Endothelial cell of hepatic sinusoid (primary cell): ENCODE measurements around the gene TULP4.
"Not testable (repeated sequence)": the region's sequence is repeated elsewhere in the genome, so short reads cannot be mapped to it uniquely, and the experiment has no call there.

ENCODE experiments used
- in situ Hi-C: cut with HindIII; loops from 2 replicates; pipeline ENCODE4 v1.10.0; 2017; ENCODE audit warnings: low sequenced_read_pairs

Gene TULP4

DNA sequence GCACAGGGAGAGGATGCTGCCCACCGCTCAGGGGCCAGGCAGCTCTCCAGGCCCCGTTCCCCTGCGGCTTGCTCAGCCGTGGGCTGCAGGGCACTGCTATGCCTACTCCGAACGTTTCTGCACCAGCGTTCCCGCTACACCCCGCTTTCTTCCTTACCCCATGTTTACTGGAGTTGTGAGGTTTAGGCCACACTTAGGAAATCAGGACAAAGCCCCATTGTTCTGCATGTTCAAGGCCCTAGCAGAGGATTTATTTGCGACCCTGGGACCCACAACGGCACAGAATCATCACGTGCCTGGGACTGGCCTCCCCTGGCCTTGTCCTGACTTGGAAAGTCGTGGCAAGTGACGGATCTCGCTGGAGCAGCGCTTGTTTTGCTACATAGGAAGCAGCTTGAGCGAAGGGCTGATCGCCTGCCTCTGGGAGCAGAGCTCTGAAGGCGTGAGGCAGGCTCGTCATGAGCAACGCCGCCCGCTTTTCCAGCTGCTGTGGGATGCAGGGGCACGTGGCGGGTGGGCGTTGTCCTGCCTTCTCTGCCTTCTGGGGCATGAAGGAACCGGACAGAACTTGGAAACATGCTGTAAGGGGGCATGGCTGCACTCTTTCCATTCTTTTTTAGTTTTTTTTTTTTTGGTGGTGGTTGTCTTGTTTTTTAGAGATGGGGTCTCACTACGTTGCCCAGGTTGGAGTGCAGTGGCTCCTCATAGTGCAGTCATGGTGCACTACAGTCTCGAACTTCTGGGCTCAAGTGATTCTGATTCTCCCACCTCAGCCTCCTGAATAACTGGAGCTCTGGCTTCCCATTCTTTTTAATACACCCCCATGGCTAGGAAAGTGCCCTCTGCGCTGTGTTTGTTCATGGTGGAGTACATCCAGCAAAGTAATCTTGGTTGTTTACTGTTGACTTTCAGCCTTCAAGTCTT is 233.0 kb downstream of the TULP4 start:
- in situ Hi-C loops = no loop called here

DNA sequence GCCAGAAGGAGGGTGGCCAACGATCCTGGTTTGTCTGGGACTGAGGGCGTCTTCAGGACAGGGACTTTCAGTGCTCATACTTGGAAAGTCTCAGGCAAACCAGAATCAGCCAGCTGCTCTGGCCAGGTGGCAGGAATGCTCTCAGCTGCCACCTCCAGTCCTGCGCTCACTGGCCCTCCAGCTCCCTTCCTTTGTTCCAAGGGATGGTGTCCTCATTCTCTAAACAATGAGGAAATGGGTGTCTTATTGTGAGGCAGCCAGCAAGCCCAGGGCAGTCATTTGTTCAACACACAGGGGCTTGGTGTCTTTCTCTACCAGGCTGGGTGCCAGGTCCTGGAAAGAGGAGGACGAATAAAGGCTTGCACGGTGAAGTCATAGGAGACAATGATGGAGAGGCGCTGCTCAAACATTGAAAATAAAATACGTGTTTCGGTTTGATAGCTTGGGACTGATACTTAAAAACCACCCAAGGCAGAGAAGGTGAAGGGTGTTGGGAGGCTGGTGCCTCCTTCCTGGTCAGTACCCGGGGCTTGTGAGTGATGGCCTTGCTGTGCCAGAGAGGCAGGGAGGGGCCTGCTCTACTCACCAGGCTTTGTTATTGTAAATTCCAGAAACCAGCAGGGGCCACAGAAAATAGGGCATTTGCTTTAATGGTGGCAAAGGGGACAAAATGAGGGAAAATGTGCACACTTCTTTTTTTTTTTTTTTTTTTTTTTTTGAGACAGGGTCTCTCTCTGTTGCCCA is 236.3 kb downstream of the TULP4 start:
- in situ Hi-C loops = no loop called here

DNA sequence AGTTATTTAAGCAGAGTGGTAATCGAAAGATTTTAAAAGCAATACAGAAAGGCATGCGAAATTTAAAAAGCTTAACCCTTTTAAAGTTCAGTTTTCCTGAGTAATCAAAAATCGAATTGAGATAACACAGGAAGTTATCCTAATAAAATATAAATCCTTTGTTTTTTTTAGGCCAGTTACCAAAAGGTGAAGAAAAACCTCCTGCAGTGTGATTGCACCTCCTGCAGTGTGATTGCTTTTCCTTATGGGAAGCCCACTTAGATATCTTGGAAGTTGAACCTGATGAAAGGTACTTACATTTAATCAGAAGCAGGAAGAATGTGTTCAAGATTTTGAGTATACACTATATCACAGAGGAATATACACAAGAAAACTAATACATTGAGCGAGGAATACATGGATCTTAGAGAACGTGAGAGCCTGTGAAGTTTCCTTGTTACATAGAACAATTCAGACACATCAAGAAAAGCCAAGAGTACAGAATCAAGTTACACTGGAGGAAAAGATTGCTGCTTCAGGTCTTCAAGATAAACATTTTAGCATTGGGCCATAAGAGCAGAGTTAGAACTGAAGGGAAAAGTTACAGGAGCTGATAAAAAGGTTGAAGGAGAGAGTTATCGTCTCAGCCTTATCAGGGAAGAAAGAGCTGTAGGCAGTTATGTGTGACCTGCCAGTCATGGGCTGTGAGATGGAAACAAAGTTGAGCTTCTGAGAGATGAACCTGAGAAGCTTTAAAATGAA is 240.0 kb downstream of the TULP4 start:
- in situ Hi-C loops = no loop called here

DNA sequence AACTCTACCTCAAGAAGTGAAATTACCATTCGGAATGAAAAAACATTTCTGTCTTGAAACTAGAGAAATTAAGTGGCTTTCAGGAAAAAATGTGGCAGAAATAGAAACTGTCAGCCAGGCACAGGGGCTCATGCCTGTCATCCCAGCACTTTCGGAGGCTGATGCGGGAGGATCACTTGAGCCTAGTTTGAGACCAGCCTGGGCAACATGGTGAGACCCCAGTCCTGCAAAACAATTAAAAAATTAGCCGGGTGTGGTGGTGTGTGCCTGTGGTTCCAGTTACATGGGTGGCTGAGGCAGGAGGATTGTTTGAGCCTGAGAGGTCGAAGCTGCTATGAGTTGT is 240.5 kb downstream of the TULP4 start:
- in situ Hi-C loops = no loop called here

DNA sequence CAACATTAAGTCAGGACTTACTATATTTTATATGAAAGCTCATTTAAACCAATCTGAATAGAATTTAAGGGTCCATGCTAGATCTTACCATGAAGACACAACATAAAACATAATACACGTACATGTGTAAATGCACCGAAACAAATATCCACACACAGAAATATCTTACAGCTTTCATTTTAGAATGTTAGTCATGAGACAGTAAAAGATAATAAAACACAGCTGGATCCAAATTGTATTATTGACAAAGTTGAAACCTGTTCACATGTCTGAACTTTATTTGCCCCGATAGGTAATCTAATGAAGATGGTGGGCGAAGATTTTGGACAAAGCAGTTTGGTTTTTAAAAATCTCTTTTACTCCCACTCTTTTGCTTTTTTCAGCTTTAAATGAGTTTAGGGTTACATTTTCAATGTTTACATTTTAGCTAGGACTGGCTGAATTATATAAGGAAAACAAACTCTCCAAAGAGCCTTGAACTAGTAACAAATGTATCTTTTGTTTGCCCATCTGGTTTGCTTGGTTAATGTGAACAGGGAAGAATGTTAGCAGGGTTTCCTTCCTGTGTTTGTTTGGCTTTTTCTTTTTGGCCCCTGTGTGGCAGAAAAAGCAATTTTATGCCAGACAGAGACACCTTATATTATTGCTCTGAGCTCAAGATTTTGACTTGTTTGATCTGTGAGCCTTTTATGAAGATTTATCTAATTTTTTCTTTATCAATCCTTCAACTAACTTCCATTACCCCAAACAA is 242.5 kb downstream of the TULP4 start:
- in situ Hi-C loops = no loop called here

DNA sequence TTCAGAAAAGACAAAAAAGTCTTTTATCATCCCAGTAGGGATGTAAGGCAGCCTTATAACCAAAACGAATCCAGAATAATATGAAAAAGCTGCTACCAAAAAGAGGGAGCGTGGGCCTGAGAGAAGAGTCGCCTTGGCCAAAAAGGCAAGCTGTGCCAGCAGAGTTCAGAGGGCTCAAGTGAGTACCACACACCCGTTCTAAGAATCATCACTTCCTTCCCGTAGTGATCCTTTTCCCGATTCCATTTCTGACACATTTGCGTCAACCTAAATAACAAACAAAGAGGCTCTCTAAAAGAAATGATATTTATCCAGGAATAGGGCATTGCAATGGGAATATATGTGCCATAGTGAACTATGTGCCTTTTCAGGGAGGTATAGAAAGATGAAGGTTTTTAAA is 243.8 kb downstream of the TULP4 start:
- in situ Hi-C loops = no loop called here

DNA sequence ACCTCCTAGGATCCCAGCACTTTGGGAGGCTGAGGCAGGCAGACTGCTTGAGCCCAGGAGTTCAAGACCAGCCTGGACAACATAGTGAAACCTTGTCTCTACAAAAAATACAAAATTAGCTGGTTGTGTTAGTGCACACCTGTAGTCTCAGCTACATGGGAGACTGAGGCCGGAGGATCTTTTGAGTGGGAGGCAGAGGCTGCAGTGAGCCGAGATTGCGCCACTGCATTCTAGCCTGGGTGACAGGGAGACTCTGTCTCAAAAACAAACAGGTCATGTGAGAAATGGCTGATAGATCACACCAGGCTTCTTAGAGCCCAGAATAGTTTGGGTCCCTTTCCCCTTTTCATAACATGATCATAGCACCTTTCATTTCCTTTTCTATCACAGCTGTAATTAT is 244.8 kb downstream of the TULP4 start:
- in situ Hi-C loops = not testable (repeated sequence)

DNA sequence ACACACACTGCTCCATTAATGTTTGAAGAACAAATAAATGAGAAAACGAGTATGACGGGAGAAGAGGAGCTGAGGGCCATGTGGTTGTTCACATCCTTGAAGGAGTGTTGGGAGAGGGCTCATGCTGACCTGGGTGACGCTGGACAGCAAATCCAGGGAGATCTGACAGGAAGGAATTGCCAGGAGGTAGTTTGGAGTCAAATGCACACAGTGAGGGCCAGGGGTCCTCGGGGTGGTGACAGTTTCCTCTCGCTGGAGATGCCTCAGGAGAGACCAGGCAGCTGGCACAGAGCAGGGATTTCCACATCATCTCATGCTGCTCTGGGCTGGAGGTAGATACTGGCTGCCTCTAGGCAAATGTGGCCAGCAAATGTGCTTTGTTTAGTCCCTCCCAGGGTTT is 245.7 kb downstream of the TULP4 start:
- in situ Hi-C loops = no loop called here

DNA sequence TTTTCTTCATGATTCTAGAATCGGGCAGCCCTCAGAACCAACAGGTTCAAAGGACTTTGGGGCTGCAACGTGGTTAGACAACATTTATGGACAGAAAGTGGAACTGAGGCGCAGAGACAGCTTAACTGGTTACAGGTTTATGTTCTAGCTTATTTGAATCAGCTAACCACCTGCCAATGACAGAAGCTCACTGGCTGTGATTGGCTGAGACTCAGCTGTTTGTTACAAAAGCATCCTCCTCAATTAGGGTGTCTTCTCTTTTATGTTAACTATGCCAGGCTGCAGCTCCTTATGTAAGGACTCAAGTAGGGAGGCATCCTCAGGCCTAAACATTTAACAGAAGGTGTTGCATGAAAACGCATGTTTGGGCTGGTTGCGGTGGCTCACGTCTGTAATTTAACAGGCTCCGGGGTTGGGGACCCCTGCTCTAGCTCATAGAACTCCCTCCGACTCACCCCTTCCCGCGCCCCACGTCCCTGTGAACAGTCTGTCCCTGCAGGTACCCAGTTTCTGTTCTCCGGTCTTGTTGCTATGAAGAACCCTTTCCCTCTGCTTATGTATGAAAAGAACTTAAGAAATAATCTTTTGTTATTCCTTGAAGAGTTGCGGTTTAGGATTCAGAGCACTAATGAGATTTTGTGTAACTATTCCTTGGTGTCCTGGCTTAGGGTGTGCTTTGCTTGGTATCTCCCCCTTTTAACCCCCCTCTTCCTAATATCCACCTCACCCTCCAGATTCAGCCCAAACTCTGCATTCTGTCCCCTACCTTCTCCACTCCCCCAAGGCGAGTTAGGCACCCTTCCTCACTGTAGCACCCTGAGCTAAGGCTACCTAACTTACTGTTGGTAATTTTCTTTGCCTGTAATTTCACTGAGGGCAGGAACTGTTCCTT is 246.4 kb downstream of the TULP4 start:
- in situ Hi-C loops = no loop called here

DNA sequence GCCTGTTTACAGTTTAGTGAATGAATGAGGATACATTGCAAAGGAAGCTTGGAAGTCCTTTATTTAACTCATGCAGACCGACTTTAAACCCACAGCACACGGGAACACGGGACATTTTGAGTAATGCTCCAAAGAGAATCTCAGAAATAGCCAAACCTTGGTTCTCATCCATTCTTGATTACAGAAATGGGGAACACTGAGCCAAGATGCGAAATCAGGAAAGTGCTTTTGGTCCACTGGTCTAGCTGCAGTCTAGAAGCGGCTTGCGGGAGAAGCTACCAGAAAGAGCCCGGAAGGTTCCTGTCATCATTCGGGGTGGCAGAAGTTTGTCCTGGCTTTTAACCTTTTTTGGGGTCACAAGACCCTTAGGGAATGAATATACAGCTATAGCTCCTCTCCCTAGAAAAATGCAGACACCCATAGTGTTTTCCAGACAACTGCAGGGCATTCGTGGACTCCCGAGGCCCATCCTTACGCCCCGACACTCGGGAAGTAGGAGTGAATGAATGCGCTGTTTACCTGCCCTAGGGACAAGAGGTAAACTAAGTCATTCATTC is 247.2 kb downstream of the TULP4 start:
- in situ Hi-C loops = no loop called here

DNA sequence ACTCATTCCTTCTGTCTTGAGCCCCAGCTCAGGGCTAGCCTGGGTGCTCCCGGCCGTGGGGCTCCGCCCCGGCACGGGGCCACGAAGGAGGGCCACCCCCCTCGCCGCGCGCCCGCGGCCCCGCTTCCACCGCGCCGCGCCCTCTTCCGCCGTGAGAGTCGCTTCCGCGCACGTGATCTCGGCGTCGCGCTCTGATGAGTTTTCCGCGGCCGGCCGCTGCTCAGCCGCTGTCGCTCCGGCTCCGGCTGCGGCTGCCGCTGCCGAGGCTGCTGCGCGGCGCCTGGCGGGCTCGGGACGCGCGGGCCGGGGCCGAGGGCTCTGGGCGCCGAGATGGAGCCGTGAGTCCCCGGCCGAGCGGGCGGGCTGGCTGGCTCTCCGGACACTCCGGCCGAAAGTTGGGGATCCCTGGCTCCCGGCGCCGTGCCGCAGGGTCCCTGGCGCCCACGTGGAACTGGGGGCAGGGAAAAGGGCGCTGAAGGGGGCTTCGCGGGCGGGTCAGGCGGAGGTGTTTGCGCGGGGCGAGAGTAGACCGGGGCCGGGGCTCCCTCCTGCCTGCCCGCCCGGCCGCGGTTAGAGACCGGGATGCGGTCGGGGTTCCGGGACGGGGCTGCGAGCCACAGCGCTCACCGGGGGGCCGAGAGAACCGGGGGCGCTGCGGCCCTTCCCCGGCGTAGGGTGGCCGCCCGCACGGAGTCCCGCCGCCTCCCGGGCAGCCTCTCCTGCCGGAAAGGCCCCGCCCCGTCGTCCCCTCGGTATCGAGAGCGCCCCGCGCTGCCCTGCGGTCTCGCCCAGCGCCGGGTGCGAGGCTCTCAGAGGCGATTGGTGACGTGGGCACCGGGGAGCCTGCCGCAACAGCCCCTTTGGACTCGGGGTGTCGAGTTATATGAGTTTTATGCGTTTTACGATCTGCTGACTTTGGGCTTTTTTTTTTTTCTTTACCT is 247.9 kb downstream of the TULP4 start, which contains the start of gene TMEM181:
Gene TMEM181, plus strand, starts transcription at position 197 of the 941 bp plus-strand sequence. Its CDS starts 134 bp downstream, at position 331.
- in situ Hi-C loops = no loop called here

DNA sequence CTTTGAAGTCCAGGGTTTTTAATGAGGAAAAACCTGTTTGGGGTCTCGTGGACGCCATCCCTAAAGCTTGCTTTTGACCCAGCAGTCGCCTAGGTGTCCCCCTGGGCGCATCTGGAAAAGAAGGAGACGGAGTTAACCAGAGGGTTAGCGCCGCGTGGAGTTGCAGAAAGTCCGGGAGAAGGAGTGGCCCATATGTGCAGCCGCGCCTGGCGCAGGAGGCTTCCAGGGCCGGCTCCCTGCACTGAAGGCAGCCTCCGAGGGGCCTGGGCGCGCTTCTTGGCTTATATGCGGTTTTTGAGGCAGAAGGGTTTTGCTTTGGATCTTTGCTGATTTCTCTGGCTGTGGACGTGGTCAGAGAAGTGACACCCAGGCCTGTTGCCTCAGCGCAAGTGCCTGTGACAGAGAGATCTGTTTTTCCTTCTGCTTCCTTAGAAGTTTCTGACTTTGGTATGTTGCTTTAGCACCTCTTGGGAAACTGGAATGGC is 248.6 kb downstream of the TULP4 start:
- in situ Hi-C loops = no loop called here
